Heart right ventricle (tissue), 16 donors: ENCODE measurements around the gene MTO1. TPM values are rescaled to one million over a fixed set of nuclear protein-coding genes. Genes with fewer than 3 reads are reported as not detected.
"Not testable (repeated sequence)": the region's sequence is repeated elsewhere in the genome, so short reads cannot be mapped to it uniquely, and the experiment has no call there.

Experiments used
- ATAC-seq, 8 donors: fragments of 200-7000 bp; cut with Tn5 transposase; one replicate each; pipeline ENCODE4 v1.9.1; 2020; ENCODE audit warnings: mild to moderate bottlenecking in 8 of 8, moderate library complexity in 8 of 8, moderate number of reproducible peaks in 1 of 8
- DNase-seq, 2 donors: peaks; one replicate each; pipeline ENCODE4 v3.0.0-alpha.2; 2020
- H3K27ac ChIP-seq, 10 donors: fragments of 200-600 bp; sonication (generic) in 2 of 10; one replicate each; pipeline versions ENCODE4 v1.5.0 to v1.8.0; 2020 to 2022; ENCODE audit warnings: mild to moderate bottlenecking in 3 of 10
- H3K27me3 ChIP-seq, 7 donors: fragments of 200-600 bp; one replicate each; pipeline ENCODE4 v1.8.0; 2021 to 2022; ENCODE audit warnings: mild to moderate bottlenecking in 2 of 7
- H3K36me3 ChIP-seq, 9 donors: fragments of 200-600 bp; sonication (generic) in 1 of 9; one replicate each; pipeline versions ENCODE4 v1.5.0 to v1.8.0; 2020 to 2022; ENCODE audit warnings: mild to moderate bottlenecking in 2 of 9
- H3K4me1 ChIP-seq, 9 donors: fragments of 200-600 bp; sonication (generic) in 1 of 9; one replicate each; pipeline versions ENCODE4 v1.5.0 to v1.8.0; 2020 to 2022; ENCODE audit warnings: mild to moderate bottlenecking in 4 of 9
- H3K4me3 ChIP-seq, 10 donors: fragments of 200-600 bp; sonication (generic) in 2 of 10; one replicate each; pipeline versions ENCODE4 v1.5.0 to v1.8.0; 2020 to 2022; ENCODE audit warnings: mild to moderate bottlenecking in 7 of 10, moderate library complexity in 2 of 10
- H3K9me3 ChIP-seq, 11 donors: fragments of 200-600 bp in 10 of 11; sonication (generic) in 2 of 11; one replicate each; pipeline versions ENCODE4 v1.5.0 to v1.8.0; 2013 to 2022; ENCODE audit warnings: mild to moderate bottlenecking in 2 of 11, control low read depth in 1 of 11, moderate library complexity in 1 of 11
- CTCF ChIP-seq, 9 donors: fragments of 200-600 bp; sonication (generic) in 2 of 9; IDR thresholded peaks; one replicate each; pipeline versions ENCODE4 v1.5.0 to v1.8.0; 2021 to 2022; ENCODE audit warnings: antibody characterized with exemption in 9 of 9, mild to moderate bottlenecking in 5 of 9, moderate library complexity in 1 of 9
- WGBS, 2 donors: extraction: QIAGEN DNeasy Blood & Tissue Kit; methylation state at CpG; one replicate each; pipeline ENCODE4 v1.1.7; 2013; ENCODE audit warnings: inconsistent platforms in 1 of 2; 5-methylcytosine and 5-hydroxymethylcytosine counted together
- intact Hi-C, 10 donors: fragments of 100-400 bp; cut with DNase I; formaldehyde crosslinking; loops; one replicate each; pipeline versions ENCODE4 v1.11.1 to v1.14.2; 2022
- polyA plus RNA-seq, 2 donors: library from polyadenylated mRNA; stranded (reverse); fragments of 200-250 nt; gene quantifications; one replicate each; pipeline ENCODE4 v1.2.3, GENCODE V29; 2013
- total RNA-seq, 10 donors: library from RNA; stranded (reverse); fragmentation: NEBNext Ultra II Directional in 3 of 10; extraction: Animal tissue kit (Norgen Biotek cat#: 25700) in 3 of 10; gene quantifications; one replicate each; pipeline versions ENCODE4 v1.2.1 to v1.2.4, GENCODE V29; 2021 to 2023
- donor health status: Arrhythmogenic right ventricular cardiomyopathy.
- donor health status: ischemic (EF 13 %, LVEDD 7.1; RV severe dilation, severe dysfunction).
- donor health status: healthy with polysubstance abuse.
- donor health status: DM: no; HTN: yes; CAD: no.
- donor health status: DM: no; HTN: no; CAD: no.
- donor health status: ischemic (EF 25% LVEDD 6.9; RV normal size, moderate dysfunction).
- donor health status: ischemic (EF 25% LVEDD 5.7; RV mildly dilated, moderate dysfunction).
- donor health status: healthy.
- donor health status: DM: yes; HTN: yes; CAD: no.
- donor health status: Ischemic cardiomyopathy.
- donor health status: ischemic (EF 35%, LVEDD 5.7; RV mildly dilated, moderate dysfunction).
- donor health status: nonischemic (EF 11% LVEDD 7.7; RV severe dilation, severe dysfunction).
- donor health status: DM: yes; HTN: yes; CAD: no.
- donor health status: PGD.
- donor health status: ischemic (EF 29% LVEDD 5.4; RV normal size, mild dysfunction).
- donor health status: nonischemic (EF 23%, LVEDD 6.1; RV moderate dilation, normal function).

Gene MTO1
- total and polyA plus RNA-seq, 12 donors: 14.4 to 34.2 (median 28.0) TPM

- no peaks in the 10 kb centered on the region for H3K27me3 ChIP-seq
- TF ChIP-seq CTCF (IDR thresholded peaks at IDR 0.05): no peak
- no peaks in the 10 kb centered on the region for H3K4me1 ChIP-seq
- ATAC-seq (no peak), DNase-seq (no peak)
- H3K27ac ChIP-seq: no peak overlapping the region
- no peak overlapping the region for H3K4me3 ChIP-seq
- no peaks in the 10 kb centered on the region for H3K9me3 ChIP-seq
- WGBS, 2 donors: 86 to 89% methylated on average over 1 of the region's 1 CpG
- intact Hi-C loops: no loop called here
- H3K36me3 ChIP-seq: no peaks in the 10 kb centered on the region
Observed at GRCh38 chr6:73547036-73547435, 85.5 kb downstream of the MTO1 start.

- H3K36me3 ChIP-seq: no peaks in the 10 kb centered on the region
- H3K27me3 ChIP-seq: no peaks in the 10 kb centered on the region
- DNase-seq (no peak), ATAC-seq (no peak)
- H3K4me1 ChIP-seq: no peaks in the 10 kb centered on the region
- WGBS, 2 donors: 85 to 91% methylated on average over 12 of the region's 12 CpGs
- no peak overlapping the region for H3K27ac ChIP-seq
- no peak for TF ChIP-seq CTCF (IDR thresholded peaks at IDR 0.05)
- intact Hi-C loops: no loop called here
- no peaks in the 10 kb centered on the region for H3K9me3 ChIP-seq
- no peak overlapping the region for H3K4me3 ChIP-seq
Observed at GRCh38 chr6:73548458-73549446, 87.2 kb downstream of the MTO1 start.

GRCh38 chr6:73551115-73551514 lies 89.6 kb downstream of the MTO1 start:
- H3K9me3 ChIP-seq, H3K27ac ChIP-seq, ATAC-seq, H3K4me3 ChIP-seq, H3K27me3 ChIP-seq, DNase-seq, H3K4me1 ChIP-seq, intact Hi-C loops, H3K36me3 ChIP-seq: not testable (repeated sequence)
- WGBS, 2 donors: 95 to 99% methylated on average over 4 of the region's 4 CpGs

GRCh38 chr6:73555380-73555949 lies 93.9 kb downstream of the MTO1 start:
- H3K27me3 ChIP-seq, H3K4me3 ChIP-seq, intact Hi-C loops, H3K27ac ChIP-seq, H3K4me1 ChIP-seq, DNase-seq, H3K36me3 ChIP-seq, H3K9me3 ChIP-seq, ATAC-seq: not testable (repeated sequence)
- WGBS, 2 donors: 84 to 85% methylated on average over 11 of the region's 11 CpGs

GRCh38 chr6:73556836-73557235 lies 95.3 kb downstream of the MTO1 start:
- intact Hi-C loops: no loop called here
- Histone ChIP-seq H3K4me1 (peaks cover 0 to 6% (median 0%) of the 10 kb centered on the region in 9 donors), H3K36me3 (no peaks in the 10 kb centered on the region), H3K9me3 (no peaks in the 10 kb centered on the region), H3K4me3 (no peak overlapping the region), H3K27me3 (no peaks in the 10 kb centered on the region), H3K27ac (no peak overlapping the region)
- TF ChIP-seq CTCF (IDR thresholded peaks at IDR 0.05): no peak
- DNase-seq (no peak), ATAC-seq (no peak)
- 37 to 42% methylated on average over 1 of the region's 1 CpG for WGBS, 2 donors

Other genes starting within 250 kb of the MTO1 start
- not detected for gene KHDC1L, start 236.2 kb upstream of the MTO1 start, total RNA-seq
- not detected for gene KHDC1L, start 236.2 kb upstream of the MTO1 start, polyA plus RNA-seq
- 1 to 10 TPM in 7 of 10 donors, under 1 TPM in 3; 0.57 to 2.8 (median 1.2) TPM for gene KHDC1, start 198.5 kb upstream of the MTO1 start, total RNA-seq
- 1 to 10 TPM in 1 of 2 donors, under 1 TPM in 1; 0.51 to 1.8 TPM for gene KHDC1, start 198.5 kb upstream of the MTO1 start, polyA plus RNA-seq
- not detected for gene DPPA5, start 107.5 kb upstream of the MTO1 start, total RNA-seq
- not detected for gene DPPA5, start 107.5 kb upstream of the MTO1 start, polyA plus RNA-seq
- gene KHDC3L, start 99.1 kb upstream of the MTO1 start, total RNA-seq: not detected
- gene KHDC3L, start 99.1 kb upstream of the MTO1 start, polyA plus RNA-seq: not detected
- not detected for gene OOEP, start 91.8 kb upstream of the MTO1 start, total RNA-seq
- gene OOEP, start 91.8 kb upstream of the MTO1 start, polyA plus RNA-seq: under 1 TPM in 1 of 2 donors, not detected in 1; 0.03 TPM
- under 1 TPM in 9 of 10 donors, not detected in 1; 0.09 to 0.78 (median 0.26) TPM for gene DDX43, start 66.9 kb upstream of the MTO1 start, total RNA-seq
- under 1 TPM; 0.12 to 0.37 TPM for gene DDX43, start 66.9 kb upstream of the MTO1 start, polyA plus RNA-seq
- 1 to 10 TPM in 7 of 10 donors, under 1 TPM in 3; 0.62 to 4.1 (median 1.1) TPM for gene CGAS, start 9.4 kb upstream of the MTO1 start, total RNA-seq
- gene CGAS, start 9.4 kb upstream of the MTO1 start, polyA plus RNA-seq: 1 to 10 TPM in 1 of 2 donors, under 1 TPM in 1; 0.46 to 1.0 TPM
- gene EEF1A1, start 59.3 kb downstream of the MTO1 start, total RNA-seq: 1,000 to 10,000 TPM in 9 of 10 donors, 100 to 1,000 TPM in 1; 988 to 2,538 (median 1,481) TPM
- 1,000 to 10,000 TPM; 1,651 to 3,224 TPM for gene EEF1A1, start 59.3 kb downstream of the MTO1 start, polyA plus RNA-seq
- gene SLC17A5, start 192.3 kb downstream of the MTO1 start, total RNA-seq: 1 to 10 TPM; 4.2 to 7.6 (median 4.7) TPM
- 1 to 10 TPM; 1.9 to 6.4 TPM for gene SLC17A5, start 192.3 kb downstream of the MTO1 start, polyA plus RNA-seq
- 10 to 100 TPM in 5 of 10 donors, 1 to 10 TPM in 5; 5.8 to 15.4 (median 10.2) TPM for gene CD109, start 234.5 kb downstream of the MTO1 start, total RNA-seq
- gene CD109, start 234.5 kb downstream of the MTO1 start, polyA plus RNA-seq: 1 to 10 TPM; 2.3 to 3.1 TPM